ENCODE data around the gene NKAIN2.
"Not testable (repeated sequence)": the region's sequence is repeated elsewhere in the genome, so short reads cannot be mapped to it uniquely, and the experiment has no call there.

Gene NKAIN2

GRCh38 chr6:124123617-124124209 lies 320.0 kb downstream of the NKAIN2 start:
- DNase-seq = no peak

GRCh38 chr6:124131259-124131658 lies 327.6 kb downstream of the NKAIN2 start:
- no peak for DNase-seq

- no peak for DNase-seq
These were observed 328.1 kb downstream of the NKAIN2 start for GRCh38 chr6:124131779-124132178.

GRCh38 chr6:124132256-124132655 lies 328.6 kb downstream of the NKAIN2 start:
- DNase-seq = no peak

- DNase-seq = no peak
These were observed 339.2 kb downstream of the NKAIN2 start for GRCh38 chr6:124142852-124143251.

- no peak for DNase-seq
These were observed 339.8 kb downstream of the NKAIN2 start for GRCh38 chr6:124143435-124143834.

- DNase-seq = no peak
These were observed 344.0 kb downstream of the NKAIN2 start for GRCh38 chr6:124147621-124148020.

- DNase-seq = no peak
These were observed 344.7 kb downstream of the NKAIN2 start for GRCh38 chr6:124148236-124148957.

GRCh38 chr6:124149646-124150045 lies 346.0 kb downstream of the NKAIN2 start:
- DNase-seq = no peak

GRCh38 chr6:124158024-124158423 lies 354.4 kb downstream of the NKAIN2 start:
- no peak for DNase-seq

GRCh38 chr6:124163676-124164075 lies 360.0 kb downstream of the NKAIN2 start:
- no peak for DNase-seq

GRCh38 chr6:124164343-124164742 lies 360.7 kb downstream of the NKAIN2 start:
- DNase-seq = no peak

GRCh38 chr6:124167249-124167648 lies 363.6 kb downstream of the NKAIN2 start:
- not testable (repeated sequence) for DNase-seq

GRCh38 chr6:124190256-124190655 lies 386.6 kb downstream of the NKAIN2 start:
- no peak for DNase-seq

- no peak for DNase-seq
These were observed 389.5 kb downstream of the NKAIN2 start for GRCh38 chr6:124193132-124193531.

- DNase-seq = no peak
These were observed 393.5 kb downstream of the NKAIN2 start for GRCh38 chr6:124197148-124197547.

GRCh38 chr6:124199286-124199685 lies 395.6 kb downstream of the NKAIN2 start:
- no peak for DNase-seq

GRCh38 chr6:124200661-124201060 lies 397.0 kb downstream of the NKAIN2 start:
- no peak for DNase-seq

GRCh38 chr6:124203101-124203811 lies 399.6 kb downstream of the NKAIN2 start:
- no peak for DNase-seq

- DNase-seq = no peak
These were observed 400.1 kb downstream of the NKAIN2 start for GRCh38 chr6:124203812-124204167.

GRCh38 chr6:124205921-124206320 lies 402.3 kb downstream of the NKAIN2 start:
- DNase-seq = no peak

GRCh38 chr6:124223611-124224345 lies 420.1 kb downstream of the NKAIN2 start:
- DNase-seq = no peak

GRCh38 chr6:124226396-124226795 lies 422.7 kb downstream of the NKAIN2 start:
- DNase-seq = no peak
